Measurements from ENCODE around the gene DUSP7. TPM values are rescaled to one million over a fixed set of nuclear protein-coding genes. Genes with fewer than 3 reads are reported as not detected.

DUSP7 gene
- total RNA-seq, 1 experiment from 2014 or later, result 9.7 TPM

GRCh38 chr3:52076896-52077780 lies 20.8 kb upstream of the DUSP7 start:
- no peaks in the 10 kb centered on the region for H3K27me3 ChIP-seq
- no peaks in the 10 kb centered on the region for H3K9me3 ChIP-seq
- DNase-seq, result no peak
- no peak overlapping the region for H3K4me3 ChIP-seq
- H3K36me3 ChIP-seq, result no peaks in the 10 kb centered on the region

GRCh38 chr3:52073490-52073889 lies 17.1 kb upstream of the DUSP7 start:
- DNase-seq, result no peak
- no peak overlapping the region for H3K4me3 ChIP-seq
- no peaks in the 10 kb centered on the region for H3K36me3 ChIP-seq
- H3K27me3 ChIP-seq, result no peaks in the 10 kb centered on the region
- H3K9me3 ChIP-seq, result no peaks in the 10 kb centered on the region

GRCh38 chr3:52072471-52072870 lies 16.1 kb upstream of the DUSP7 start:
- DNase-seq, result no peak
- Histone ChIP-seq H3K4me3 (no peak overlapping the region), H3K27me3 (no peaks in the 10 kb centered on the region), H3K9me3 (no peaks in the 10 kb centered on the region), H3K36me3 (no peaks in the 10 kb centered on the region)

- no peak for DNase-seq
- no peaks in the 10 kb centered on the region for H3K9me3 ChIP-seq
- no peak overlapping the region for H3K4me3 ChIP-seq
- H3K27me3 ChIP-seq, result no peaks in the 10 kb centered on the region
- no peaks in the 10 kb centered on the region for H3K36me3 ChIP-seq
Observed at GRCh38 chr3:52072020-52072419, 15.6 kb upstream of the DUSP7 start.

- Histone ChIP-seq H3K27me3 (no peaks in the 10 kb centered on the region), H3K4me3 (no peak overlapping the region), H3K9me3 (no peaks in the 10 kb centered on the region), H3K36me3 (no peaks in the 10 kb centered on the region)
- no peak for DNase-seq
Observed at GRCh38 chr3:52070724-52071621, 14.6 kb upstream of the DUSP7 start.

- no peaks in the 10 kb centered on the region for H3K27me3 ChIP-seq
- H3K4me3 ChIP-seq, result no peak overlapping the region
- DNase-seq, result no peak
- no peaks in the 10 kb centered on the region for H3K9me3 ChIP-seq
- no peaks in the 10 kb centered on the region for H3K36me3 ChIP-seq
Observed at GRCh38 chr3:52069855-52070254, 13.5 kb upstream of the DUSP7 start.

- H3K4me3 ChIP-seq, result no peak overlapping the region
- no peaks in the 10 kb centered on the region for H3K27me3 ChIP-seq
- H3K36me3 ChIP-seq, result no peaks in the 10 kb centered on the region
Observed at GRCh38 chr3:52069135-52069534, 12.8 kb upstream of the DUSP7 start.

GRCh38 chr3:52068730-52069129 lies 12.4 kb upstream of the DUSP7 start:
- DNase-seq, result no peak
- Histone ChIP-seq H3K27me3 (no peaks in the 10 kb centered on the region), H3K36me3 (no peaks in the 10 kb centered on the region), H3K9me3 (no peaks in the 10 kb centered on the region), H3K4me3 (no peak overlapping the region)

More at GRCh38 chr3:52069135-52069534, 12.8 kb upstream of the DUSP7 start:
- no peak for DNase-seq
- no peaks in the 10 kb centered on the region for H3K9me3 ChIP-seq

GRCh38 chr3:52068055-52068571 lies 11.7 kb upstream of the DUSP7 start:
- DNase-seq, result no peak
- Histone ChIP-seq H3K9me3 (no peaks in the 10 kb centered on the region), H3K4me3 (no peak overlapping the region), H3K27me3 (no peaks in the 10 kb centered on the region), H3K36me3 (no peaks in the 10 kb centered on the region)

GRCh38 chr3:52067526-52067925 lies 11.2 kb upstream of the DUSP7 start:
- Histone ChIP-seq H3K9me3 (no peaks in the 10 kb centered on the region), H3K27me3 (no peaks in the 10 kb centered on the region), H3K4me3 (no peak overlapping the region), H3K36me3 (no peaks in the 10 kb centered on the region)
- DNase-seq, result no peak

- Histone ChIP-seq H3K9me3 (no peaks in the 10 kb centered on the region), H3K36me3 (no peaks in the 10 kb centered on the region), H3K4me3 (no peak overlapping the region), H3K27me3 (no peaks in the 10 kb centered on the region)
- no peak for DNase-seq
Observed at GRCh38 chr3:52067046-52067445, 10.7 kb upstream of the DUSP7 start.

GRCh38 chr3:52065264-52065756 lies 8.9 kb upstream of the DUSP7 start:
- H3K36me3 ChIP-seq, result no peaks in the 10 kb centered on the region
- no peaks in the 10 kb centered on the region for H3K27me3 ChIP-seq
- H3K4me3 ChIP-seq, result no peak overlapping the region

GRCh38 chr3:52064561-52064960 lies 8.2 kb upstream of the DUSP7 start:
- no peaks in the 10 kb centered on the region for H3K27me3 ChIP-seq
- no peaks in the 10 kb centered on the region for H3K9me3 ChIP-seq
- no peaks in the 10 kb centered on the region for H3K36me3 ChIP-seq
- DNase-seq, result no peak
- no peak overlapping the region for H3K4me3 ChIP-seq

More at GRCh38 chr3:52065264-52065756, 8.9 kb upstream of the DUSP7 start:
- no peaks in the 10 kb centered on the region for H3K9me3 ChIP-seq
- no peak for DNase-seq

- Histone ChIP-seq H3K4me3 (no peak overlapping the region), H3K27me3 (no peaks in the 10 kb centered on the region), H3K36me3 (no peaks in the 10 kb centered on the region), H3K9me3 (no peaks in the 10 kb centered on the region)
- no peak for DNase-seq
Observed at GRCh38 chr3:52063026-52063723, 6.8 kb upstream of the DUSP7 start.

- peak; percentile 90 for DNase-seq
- H3K9me3 ChIP-seq, result no peaks in the 10 kb centered on the region
- H3K36me3 ChIP-seq, result no peaks in the 10 kb centered on the region
- H3K4me3 ChIP-seq, result no peak overlapping the region
- H3K27me3 ChIP-seq, result no peaks in the 10 kb centered on the region
Observed at GRCh38 chr3:52062505-52062904, 6.1 kb upstream of the DUSP7 start.

GRCh38 chr3:52061121-52061910 lies 4.9 kb upstream of the DUSP7 start:
- Histone ChIP-seq H3K9me3 (no peaks in the 10 kb centered on the region), H3K36me3 (no peaks in the 10 kb centered on the region), H3K27me3 (no peaks in the 10 kb centered on the region), H3K4me3 (no peak overlapping the region)
- no peak for DNase-seq
